Stimulated activated naive B cell treated with anti-CD40 and anti-IgM and Interleukin-4, amounts not matched to agents 10 μg/mL and 1 μg/mL and 100 μg/mL, for 72 hours (primary cell): ENCODE measurements around the gene XPA.

Experiments used
- ATAC-seq, 2 donors: fragments of 150-1000 bp; cut with Tn5 transposase; replicated peaks; 2 replicates each; pipeline ENCODE4 v1.10.0; 2021; ENCODE audit warnings: moderate library complexity in 1 of 2
- DNase-seq: peaks from one replicate; pipeline ENCODE4 v3.0.0; 2021
- H3K27ac Mint-ChIP-seq: one replicate; pipeline ENCODE4 v1.8.0; 2022; ENCODE audit warnings: mild to moderate bottlenecking, mixed read lengths
- H3K27me3 Mint-ChIP-seq, 2 donors: one replicate each; pipeline ENCODE4 v1.8.0; 2022; ENCODE audit warnings: mixed read lengths in 2 of 2
- H3K36me3 Mint-ChIP-seq, 2 donors: one replicate each; pipeline ENCODE4 v1.8.0; 2022; ENCODE audit warnings: mixed read lengths in 2 of 2, mild to moderate bottlenecking in 1 of 2
- H3K4me1 Mint-ChIP-seq, 2 donors: one replicate each; pipeline ENCODE4 v1.8.0; 2022; ENCODE audit warnings: mixed read lengths in 2 of 2, mild to moderate bottlenecking in 1 of 2
- H3K4me3 Mint-ChIP-seq, 2 donors: one replicate each; pipeline ENCODE4 v1.8.0; 2022; ENCODE audit warnings: mild to moderate bottlenecking in 2 of 2, mixed read lengths in 2 of 2, moderate library complexity in 1 of 2
- H3K9me3 Mint-ChIP-seq, 2 donors: one replicate each; pipeline ENCODE4 v1.8.0; 2022; ENCODE audit warnings: mixed read lengths in 2 of 2, mild to moderate bottlenecking in 1 of 2

Gene XPA

GRCh38 chr9:97695390-97695789 lies 1.8 kb downstream of the XPA start:
- ATAC-seq = no peak
- H3K9me3 Mint-ChIP-seq = no peaks in the 10 kb centered on the region
- no peak for DNase-seq
- no peak overlapping the region for H3K27ac Mint-ChIP-seq
- H3K4me3 Mint-ChIP-seq = no peak overlapping the region
- peaks cover 33 to 54% of the 10 kb centered on the region in 2 donors for H3K4me1 Mint-ChIP-seq
- H3K36me3 Mint-ChIP-seq = peaks cover 4 to 13% of the 10 kb centered on the region in 2 donors
- H3K27me3 Mint-ChIP-seq = no peaks in the 10 kb centered on the region

- Mint-ChIP-seq H3K27ac (no peak overlapping the region), H3K4me3 (no peak overlapping the region), H3K9me3 (no peaks in the 10 kb centered on the region), H3K36me3 (peaks cover 10 to 13% of the 10 kb centered on the region in 2 donors), H3K4me1 (peaks cover 32 to 53% of the 10 kb centered on the region in 2 donors), H3K27me3 (no peaks in the 10 kb centered on the region)
- ATAC-seq (no peak), DNase-seq (no peak)
Measured at GRCh38 chr9:97694769-97695168, 2.4 kb downstream of the XPA start.

DNA sequence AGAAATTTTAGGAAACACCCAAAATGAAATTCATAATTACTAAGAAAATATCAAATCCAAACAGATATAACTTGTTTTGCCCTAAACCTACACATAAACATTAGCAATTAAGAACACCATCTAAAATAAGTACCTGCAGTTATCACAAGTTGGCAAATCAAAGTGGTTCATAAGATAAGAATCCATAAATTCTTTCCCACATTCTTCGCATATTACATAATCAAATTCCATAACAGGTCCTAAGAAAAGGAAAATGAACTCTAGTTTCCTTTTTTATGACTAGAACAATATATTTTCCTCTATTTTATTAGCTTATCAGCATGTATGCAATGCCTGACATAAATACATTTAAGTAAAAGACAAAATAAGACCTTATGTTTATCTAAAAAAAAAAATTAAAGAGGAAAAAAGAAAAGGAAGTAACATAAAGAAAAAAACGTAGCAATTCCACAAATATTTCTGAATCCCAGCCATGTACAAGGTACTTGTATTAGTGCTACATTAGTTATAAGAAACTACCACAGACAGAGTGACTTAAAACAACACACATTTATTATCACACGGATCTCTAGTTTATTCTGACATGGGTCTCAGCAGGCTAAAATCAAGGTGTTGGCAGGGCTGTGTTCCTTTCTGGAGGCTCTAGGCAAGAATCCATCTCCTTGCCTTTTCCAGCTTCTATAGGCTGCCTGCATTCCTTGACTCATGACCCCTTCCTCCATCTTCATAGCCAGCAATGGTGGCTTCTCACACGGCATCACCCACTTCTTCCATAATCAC lies 7.5 kb downstream of the XPA start:
- no peak overlapping the region for H3K27ac Mint-ChIP-seq
- no peaks in the 10 kb centered on the region for H3K27me3 Mint-ChIP-seq
- H3K4me3 Mint-ChIP-seq = no peak overlapping the region
- ATAC-seq = no peak
- no peaks in the 10 kb centered on the region for H3K9me3 Mint-ChIP-seq
- no peak for DNase-seq
- H3K4me1 Mint-ChIP-seq = peaks cover 10 to 25% of the 10 kb centered on the region in 2 donors
- peaks cover 25 to 32% of the 10 kb centered on the region in 2 donors for H3K36me3 Mint-ChIP-seq

- Mint-ChIP-seq H3K27me3 (no peaks in the 10 kb centered on the region), H3K36me3 (peaks cover 27 to 35% of the 10 kb centered on the region in 2 donors), H3K4me3 (no peak overlapping the region), H3K9me3 (no peaks in the 10 kb centered on the region), H3K27ac (no peak overlapping the region), H3K4me1 (peaks cover 6 to 15% of the 10 kb centered on the region in 2 donors)
- no peak for DNase-seq
- no peak for ATAC-seq
Measured at GRCh38 chr9:97688654-97689053, 8.5 kb downstream of the XPA start.

DNA sequence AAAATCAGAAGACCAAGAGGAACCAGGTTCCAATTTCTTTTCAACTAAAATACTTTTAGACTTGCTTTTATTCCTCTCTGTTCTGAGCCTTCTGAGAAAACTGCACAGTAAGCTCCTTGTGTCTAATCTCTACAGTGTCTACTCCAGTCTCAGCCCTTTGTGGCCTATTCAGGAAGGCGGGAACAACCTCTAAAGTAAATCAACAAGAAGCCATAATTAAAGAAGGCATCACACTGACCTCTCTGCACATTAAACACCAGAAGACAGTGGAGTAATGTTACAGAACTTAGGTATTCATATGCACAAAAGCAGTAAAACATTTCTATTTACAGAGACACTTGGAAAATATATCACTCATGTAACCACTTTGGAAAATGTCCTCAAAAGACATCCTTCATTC lies 14.9 kb downstream of the XPA start:
- peaks cover 19 to 25% of the 10 kb centered on the region in 2 donors for H3K36me3 Mint-ChIP-seq
- no peak for ATAC-seq

GRCh38 chr9:97675655-97676054 lies 21.5 kb downstream of the XPA start:
- Mint-ChIP-seq H3K4me1 (peaks cover 2 to 12% of the 10 kb centered on the region in 2 donors), H3K9me3 (no peaks in the 10 kb centered on the region), H3K36me3 (peaks cover 21 to 41% of the 10 kb centered on the region in 2 donors), H3K27me3 (no peaks in the 10 kb centered on the region), H3K4me3 (no peak overlapping the region), H3K27ac (peak overlapping the region; percentile 2)
- no peak for DNase-seq
- ATAC-seq = no peak

More for the DNA sequence above, 14.9 kb downstream of the XPA start:
- H3K27ac Mint-ChIP-seq = no peak overlapping the region
- no peaks in the 10 kb centered on the region for H3K27me3 Mint-ChIP-seq
- H3K4me3 Mint-ChIP-seq = no peak overlapping the region
- peaks cover 0 to 8% of the 10 kb centered on the region in 2 donors for H3K4me1 Mint-ChIP-seq
- H3K9me3 Mint-ChIP-seq = no peaks in the 10 kb centered on the region
- no peak for DNase-seq

- DNase-seq = no peak
- Mint-ChIP-seq H3K27ac (no peak overlapping the region), H3K4me1 (peaks cover 2 to 12% of the 10 kb centered on the region in 2 donors), H3K27me3 (no peaks in the 10 kb centered on the region), H3K4me3 (no peak overlapping the region), H3K9me3 (no peaks in the 10 kb centered on the region), H3K36me3 (peaks cover 22 to 41% of the 10 kb centered on the region in 2 donors)
- ATAC-seq = no peak
Measured at GRCh38 chr9:97673922-97674321, 23.2 kb downstream of the XPA start.

DNA sequence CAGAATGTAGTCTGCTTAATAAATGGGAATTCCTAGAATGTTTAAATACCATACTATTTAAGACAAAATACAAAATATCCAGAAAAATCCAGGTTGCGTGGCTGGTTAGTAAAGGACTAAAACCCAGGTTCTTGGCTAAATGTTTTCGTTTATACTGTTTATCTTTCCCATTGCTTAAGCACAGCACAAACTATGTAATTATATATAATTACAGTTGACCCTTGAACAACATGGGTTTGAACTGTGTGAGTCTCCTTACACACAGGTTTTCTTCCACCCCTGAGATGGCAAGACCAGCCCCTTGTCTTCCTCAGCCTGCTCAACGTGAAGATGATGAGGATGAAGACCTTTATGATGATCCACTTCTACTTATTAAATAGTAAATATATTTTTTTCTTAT lies 24.7 kb downstream of the XPA start:
- no peak for DNase-seq
- Mint-ChIP-seq H3K36me3 (peaks cover 22 to 41% of the 10 kb centered on the region in 2 donors), H3K27me3 (no peaks in the 10 kb centered on the region), H3K27ac (no peak overlapping the region), H3K4me3 (no peak overlapping the region), H3K9me3 (no peaks in the 10 kb centered on the region), H3K4me1 (peaks cover 4 to 9% of the 10 kb centered on the region in 2 donors)
- ATAC-seq = no peak

GRCh38 chr9:97670586-97670985 lies 26.6 kb downstream of the XPA start:
- H3K9me3 Mint-ChIP-seq = no peaks in the 10 kb centered on the region
- H3K4me1 Mint-ChIP-seq = peaks cover 7 to 13% of the 10 kb centered on the region in 2 donors
- peak overlapping the region; percentile 31 for H3K27ac Mint-ChIP-seq
- no peak overlapping the region for H3K4me3 Mint-ChIP-seq
- no peaks in the 10 kb centered on the region for H3K27me3 Mint-ChIP-seq
- DNase-seq = no peak
- no peak for ATAC-seq
- H3K36me3 Mint-ChIP-seq = peaks cover 27 to 43% of the 10 kb centered on the region in 2 donors

DNA sequence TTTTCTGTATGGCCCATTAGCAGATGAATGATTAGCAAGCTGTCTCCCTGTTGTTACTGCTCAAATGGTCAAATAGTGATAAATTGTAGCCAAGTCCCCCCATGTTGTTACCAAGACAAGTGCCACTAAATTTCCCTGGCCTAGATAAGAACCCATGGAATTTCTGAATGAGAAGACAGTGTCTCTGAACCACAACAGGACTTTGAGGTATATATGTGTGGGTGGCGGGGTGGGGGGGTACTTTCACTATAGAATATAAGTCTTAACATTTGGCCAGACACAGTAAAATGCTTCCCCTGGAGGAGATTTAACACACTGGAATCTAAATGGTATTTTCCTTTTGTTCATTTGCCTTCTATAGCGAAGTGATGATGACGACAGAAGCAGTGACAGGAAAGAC lies 28.7 kb downstream of the XPA start:
- DNase-seq (no peak), ATAC-seq (peak in 1 of 2 donors; percentile 38)
- H3K4me1 Mint-ChIP-seq = peaks cover 7 to 18% of the 10 kb centered on the region in 2 donors
- peaks cover 30 to 45% of the 10 kb centered on the region in 2 donors for H3K36me3 Mint-ChIP-seq
- no peaks in the 10 kb centered on the region for H3K27me3 Mint-ChIP-seq
- peak overlapping the region; percentile 79 for H3K27ac Mint-ChIP-seq
- H3K4me3 Mint-ChIP-seq = no peak overlapping the region
- no peaks in the 10 kb centered on the region for H3K9me3 Mint-ChIP-seq

GRCh38 chr9:97666907-97667686 lies 30.0 kb downstream of the XPA start:
- ATAC-seq = no peak
- no peak for DNase-seq
- no peaks in the 10 kb centered on the region for H3K27me3 Mint-ChIP-seq
- H3K4me3 Mint-ChIP-seq = no peak overlapping the region
- peak overlapping the region; percentile 38 for H3K27ac Mint-ChIP-seq
- H3K9me3 Mint-ChIP-seq = no peaks in the 10 kb centered on the region
- H3K36me3 Mint-ChIP-seq = peaks cover 30 to 44% of the 10 kb centered on the region in 2 donors
- peaks cover 7 to 18% of the 10 kb centered on the region in 2 donors for H3K4me1 Mint-ChIP-seq

DNA sequence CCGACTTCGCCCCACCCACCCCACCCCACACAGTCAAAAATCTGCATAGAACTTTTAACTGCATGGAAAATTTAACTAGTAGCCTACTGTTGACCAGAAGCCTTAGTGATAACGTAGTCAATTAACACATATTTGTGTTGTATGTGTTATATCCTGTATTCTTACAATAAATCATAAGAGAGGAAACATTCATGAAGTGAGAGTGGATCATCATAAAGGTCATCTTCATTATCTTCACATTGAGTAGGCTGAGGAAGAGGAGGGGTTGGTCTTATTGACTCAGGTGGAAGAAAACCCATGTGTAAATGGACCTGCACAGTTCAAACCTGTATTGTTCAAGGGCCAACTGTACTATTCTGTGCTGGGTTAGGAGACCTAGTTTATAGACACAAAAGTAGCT lies 31.4 kb downstream of the XPA start:
- Mint-ChIP-seq H3K27me3 (no peaks in the 10 kb centered on the region), H3K27ac (no peak overlapping the region), H3K4me1 (peaks cover 5 to 18% of the 10 kb centered on the region in 2 donors), H3K36me3 (peaks cover 30 to 45% of the 10 kb centered on the region in 2 donors), H3K9me3 (no peaks in the 10 kb centered on the region), H3K4me3 (no peak overlapping the region)
- ATAC-seq (no peak), DNase-seq (no peak)

DNA sequence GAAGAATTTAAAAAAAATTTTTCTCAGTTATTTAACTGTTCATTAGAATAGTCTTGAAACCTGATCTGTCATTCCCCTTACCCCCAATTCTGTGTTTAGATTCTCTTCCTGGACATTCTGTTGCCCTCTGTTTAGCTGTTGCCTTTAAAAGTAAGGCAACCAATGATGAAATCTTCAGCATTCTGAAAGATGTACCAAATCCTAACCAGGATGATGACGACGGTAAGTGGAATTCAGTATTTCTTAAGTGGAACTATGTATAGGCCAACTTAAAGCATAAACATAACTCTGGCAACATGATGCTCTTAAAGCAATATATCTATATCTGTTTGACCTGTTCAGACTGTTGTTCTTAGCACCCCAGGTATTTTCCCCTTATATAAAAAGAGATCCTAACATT lies 36.3 kb downstream of the XPA start:
- Mint-ChIP-seq H3K4me1 (peaks cover 5 to 20% of the 10 kb centered on the region in 2 donors), H3K4me3 (no peak overlapping the region), H3K27me3 (no peaks in the 10 kb centered on the region), H3K9me3 (no peaks in the 10 kb centered on the region), H3K27ac (no peak overlapping the region), H3K36me3 (peaks cover 42 to 58% of the 10 kb centered on the region in 2 donors)
- DNase-seq (no peak), ATAC-seq (no peak)

GRCh38 chr9:97660340-97660739 lies 36.8 kb downstream of the XPA start:
- Mint-ChIP-seq H3K9me3 (no peaks in the 10 kb centered on the region), H3K27me3 (no peaks in the 10 kb centered on the region), H3K4me1 (peaks cover 5 to 20% of the 10 kb centered on the region in 2 donors), H3K4me3 (no peak overlapping the region), H3K36me3 (peaks cover 42 to 63% of the 10 kb centered on the region in 2 donors), H3K27ac (no peak overlapping the region)
- ATAC-seq = no peak
- no peak for DNase-seq

DNA sequence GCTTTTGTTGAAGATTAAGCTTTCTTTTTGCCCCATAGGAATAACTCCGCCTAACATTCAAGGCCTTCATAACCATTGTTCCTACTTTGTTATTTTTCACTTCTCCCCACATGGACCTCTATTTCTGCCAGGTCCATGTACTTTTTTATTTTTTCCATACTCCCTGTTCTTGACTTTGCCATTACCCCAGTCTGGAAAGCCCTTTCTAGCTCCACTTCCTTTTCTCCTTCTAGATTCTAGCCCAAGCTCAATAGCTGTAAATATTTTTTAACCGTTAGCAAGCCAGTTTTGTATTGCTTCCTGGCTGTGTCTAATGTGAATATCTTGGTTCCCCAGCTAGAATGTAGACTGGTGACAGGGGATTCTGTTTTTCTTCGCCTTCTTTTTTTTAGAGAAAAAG lies 37.4 kb downstream of the XPA start:
- Mint-ChIP-seq H3K9me3 (no peaks in the 10 kb centered on the region), H3K4me3 (no peak overlapping the region), H3K27ac (peak overlapping the region; percentile 10), H3K36me3 (peaks cover 44 to 66% of the 10 kb centered on the region in 2 donors), H3K4me1 (peaks cover 5 to 20% of the 10 kb centered on the region in 2 donors), H3K27me3 (no peaks in the 10 kb centered on the region)
- no peak for DNase-seq
- no peak for ATAC-seq
